Activated T-cell treated with anti-CD3 and anti-CD28 coated beads, Interleukin-2, amount 50 U/mL, for 48 hours (primary cell): ENCODE data around the gene RNGTT.
"Not testable (repeated sequence)": the region's sequence is repeated elsewhere in the genome, so short reads cannot be mapped to it uniquely, and the experiment has no call there.

Experiments used
- DNase-seq, 2 experiments: peaks; one replicate each; pipeline ENCODE4 v3.0.0-alpha.2; 2020

Gene RNGTT

GRCh38 chr6:88970301-88970700 lies 6.9 kb upstream of the RNGTT start:
- no peak for DNase-seq

- DNase-seq = not testable (repeated sequence)
Observed at GRCh38 chr6:88969255-88969654, 5.8 kb upstream of the RNGTT start.

DNA sequence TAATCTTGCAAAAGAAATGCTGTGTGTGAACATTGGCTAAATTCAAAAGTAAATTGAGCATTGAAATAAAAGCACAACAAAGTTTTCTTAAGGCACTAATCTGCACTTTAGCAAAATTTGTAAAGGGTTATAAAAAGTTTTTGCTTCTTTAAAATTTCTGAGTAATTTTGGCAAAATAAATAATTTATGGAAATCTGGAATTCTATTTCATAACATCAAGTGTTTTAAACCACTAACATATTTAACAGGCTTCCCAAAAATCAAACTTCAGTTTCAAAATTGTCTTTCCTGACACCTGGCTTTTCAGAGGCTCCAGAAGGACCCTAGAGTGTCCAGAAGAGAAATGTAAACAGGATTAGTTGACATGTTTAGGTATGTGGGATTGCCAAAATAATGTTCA lies 4.5 kb upstream of the RNGTT start:
- DNase-seq = no peak

GRCh38 chr6:88965691-88966090 lies 2.3 kb upstream of the RNGTT start:
- no peak for DNase-seq

GRCh38 chr6:88964509-88964908 lies 1.1 kb upstream of the RNGTT start:
- DNase-seq = no peak

- no peak for DNase-seq
Observed at GRCh38 chr6:88958842-88959241, 4.6 kb downstream of the RNGTT start.

DNA sequence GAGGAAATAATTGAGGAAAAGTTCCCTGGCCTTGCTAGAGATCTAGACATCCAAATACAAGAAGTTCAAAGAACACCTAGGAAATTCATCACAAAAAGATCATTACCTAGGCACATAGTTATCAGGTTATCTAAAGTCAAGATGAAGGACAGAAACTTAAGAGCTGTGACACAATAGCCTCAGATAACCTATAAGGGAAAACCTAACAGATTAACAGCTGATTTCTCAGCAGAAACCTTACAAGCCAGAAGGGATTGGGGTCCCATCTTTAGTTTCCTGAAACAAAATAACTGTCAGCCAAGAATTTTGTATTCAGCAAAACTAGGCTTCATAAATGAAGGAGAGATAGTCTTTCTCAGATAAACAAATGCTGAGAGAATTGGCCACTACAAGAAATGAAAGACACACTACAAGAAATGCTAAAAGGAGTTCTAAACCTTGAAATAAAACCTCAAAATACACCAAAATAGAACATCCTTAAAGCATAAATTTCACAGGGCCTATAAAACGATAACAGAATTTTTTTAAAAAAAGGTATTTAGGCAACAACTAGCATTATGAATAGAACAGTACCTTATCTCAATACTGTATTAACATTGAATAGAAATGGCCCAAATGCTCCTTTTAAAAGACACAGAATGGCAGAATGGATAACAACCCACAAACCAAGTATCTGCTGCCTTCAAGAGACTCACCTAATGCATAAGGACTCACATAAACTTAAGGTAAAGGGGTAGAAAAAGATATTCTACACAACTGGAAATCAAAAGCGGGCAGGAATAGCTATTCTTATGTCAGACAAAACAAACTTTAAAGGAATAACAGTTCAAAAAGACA lies 9.7 kb downstream of the RNGTT start:
- DNase-seq = no peak

GRCh38 chr6:88952065-88952704 lies 11.2 kb downstream of the RNGTT start:
- no peak for DNase-seq

- DNase-seq = no peak
Observed at GRCh38 chr6:88945415-88946008, 17.9 kb downstream of the RNGTT start.

- no peak for DNase-seq
Observed at GRCh38 chr6:88933521-88933920, 29.9 kb downstream of the RNGTT start.

DNA sequence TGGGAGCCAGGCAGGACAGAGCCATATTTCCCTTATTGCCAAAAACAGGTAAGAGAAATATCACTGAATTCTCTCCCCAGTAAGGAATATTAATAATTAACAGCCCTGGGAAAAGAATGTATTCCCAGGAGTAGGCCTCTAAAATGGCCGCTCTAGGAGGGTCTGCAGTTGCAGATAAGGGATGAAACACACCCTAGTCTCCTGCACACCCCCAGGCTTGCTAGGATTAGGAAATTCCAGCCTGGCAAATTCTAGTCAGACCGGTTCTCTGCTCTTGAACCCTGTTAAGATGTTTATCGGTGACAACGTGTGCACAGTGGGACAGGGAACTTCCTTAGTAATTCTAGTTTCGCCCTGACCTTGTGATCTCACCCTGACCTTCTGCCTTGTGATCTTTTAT lies 31.4 kb downstream of the RNGTT start:
- not testable (repeated sequence) for DNase-seq

DNA sequence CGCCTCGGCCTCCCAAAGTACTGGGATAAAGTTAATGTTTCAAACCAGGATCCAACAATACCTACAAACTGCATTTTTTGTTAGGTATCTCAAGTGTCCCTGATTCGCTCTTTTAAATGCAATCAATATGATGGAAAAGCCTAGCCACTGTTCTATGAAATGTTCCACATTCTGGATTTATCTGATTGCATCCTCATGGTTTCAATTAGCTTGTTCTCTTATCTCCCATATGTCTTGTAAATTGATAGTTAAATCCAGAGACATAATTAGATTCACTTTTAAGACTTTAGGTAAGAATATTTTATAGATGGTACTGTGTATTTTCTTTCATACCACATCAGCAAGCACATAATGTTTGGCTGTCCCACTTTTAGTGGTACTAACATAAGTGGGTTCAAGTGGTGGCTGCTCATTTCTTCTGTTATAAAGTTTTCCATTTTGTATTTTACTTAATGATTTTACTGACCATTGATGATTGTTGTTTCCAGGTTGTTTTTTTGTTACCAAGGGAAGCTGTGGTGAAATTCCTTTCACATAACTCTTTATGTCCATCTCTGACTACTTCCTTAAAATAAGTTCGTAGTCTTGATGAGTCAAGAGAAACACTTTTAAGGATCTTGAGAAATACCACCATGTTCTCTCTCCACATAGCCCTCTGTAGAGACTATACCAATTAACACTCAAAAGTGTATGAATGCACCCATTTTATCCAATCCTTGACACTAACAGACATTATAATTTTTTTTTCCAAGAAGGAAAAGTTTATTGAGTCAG lies 40.5 kb downstream of the RNGTT start:
- DNase-seq = no peak

GRCh38 chr6:88921734-88922133 lies 41.7 kb downstream of the RNGTT start:
- no peak for DNase-seq

GRCh38 chr6:88920774-88921733 lies 42.4 kb downstream of the RNGTT start:
- DNase-seq = no peak

DNA sequence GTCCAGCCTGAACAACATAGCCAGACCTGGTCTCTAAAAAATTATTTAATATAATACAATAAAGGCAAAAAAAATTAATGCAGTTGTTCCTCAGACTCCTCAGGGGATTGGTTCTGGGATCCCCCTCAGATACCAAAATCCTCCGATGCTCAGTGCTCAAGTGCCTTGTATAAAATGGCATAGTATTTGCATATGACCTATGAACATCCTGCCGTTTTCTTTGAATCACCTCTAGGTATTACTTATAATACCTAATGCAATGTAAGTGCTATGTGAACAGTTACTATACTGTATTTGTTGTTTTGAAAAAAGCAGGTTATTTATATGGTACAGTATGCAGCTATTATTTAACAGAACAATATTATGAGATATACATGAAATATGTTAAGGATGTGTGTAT lies 43.3 kb downstream of the RNGTT start:
- DNase-seq = no peak

GRCh38 chr6:88919032-88919431 lies 44.4 kb downstream of the RNGTT start:
- DNase-seq = no peak

DNA sequence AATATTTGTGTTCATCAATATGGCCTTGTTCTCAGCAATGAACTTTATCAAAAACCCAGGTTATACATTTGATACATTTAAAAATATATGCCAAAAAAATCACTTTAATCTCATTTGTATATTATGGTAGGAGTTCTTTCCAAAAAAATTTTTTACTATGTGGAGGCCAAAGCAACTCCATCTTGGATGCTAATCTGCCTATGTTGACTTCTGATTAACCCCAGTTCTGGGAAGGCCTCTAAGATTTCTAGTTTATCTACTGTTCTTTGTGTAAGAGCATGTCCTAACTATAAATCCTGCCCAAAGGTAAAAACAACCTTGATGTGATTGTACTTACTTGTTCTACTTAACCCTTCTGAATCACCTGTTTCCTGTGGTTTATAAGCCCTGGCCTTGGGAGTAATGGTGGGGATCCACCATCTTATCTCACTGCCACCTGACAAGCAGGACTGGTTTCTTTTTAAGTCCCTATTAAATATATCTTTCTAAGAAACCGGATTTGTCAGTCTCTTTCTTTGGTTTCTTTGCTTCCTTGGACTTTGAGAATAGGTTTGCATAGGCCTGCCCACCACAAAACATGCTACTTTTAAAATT lies 46.7 kb downstream of the RNGTT start:
- no peak for DNase-seq

- DNase-seq = no peak
Observed at GRCh38 chr6:88914895-88915598, 48.4 kb downstream of the RNGTT start.

- no peak for DNase-seq
Observed at GRCh38 chr6:88914180-88914579, 49.2 kb downstream of the RNGTT start.

DNA sequence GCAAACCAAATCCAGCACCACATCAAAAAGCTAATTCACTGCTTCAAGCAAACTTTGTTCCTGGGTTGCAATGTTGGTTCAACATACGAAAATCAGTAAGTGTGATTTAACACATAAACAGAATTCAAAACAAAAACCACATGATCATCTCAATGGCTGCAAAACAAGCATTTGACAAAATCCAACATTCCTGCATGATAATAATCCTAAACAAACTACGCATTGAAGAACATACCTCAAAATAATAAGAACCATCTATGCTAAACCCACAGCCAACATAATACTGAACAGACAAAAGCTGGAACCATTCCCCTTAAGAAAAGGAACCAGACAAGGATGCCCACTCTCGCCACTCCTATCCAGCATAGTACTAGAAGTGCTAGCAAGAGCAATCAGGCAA lies 49.9 kb downstream of the RNGTT start:
- no peak for DNase-seq
